SU-DHL-6 (cell line): ENCODE data around the gene TRPM3.

Experiments used
- EZH2phosphoT487 ChIP-seq: fragments of 200-600 bp; sonication (generic), shearing (Covaris generic); conservative IDR thresholded peaks from 2 replicates; pipeline ENCODE4 v1.6.1; 2018; ENCODE audit warnings: mild to moderate bottlenecking, antibody characterized with exemption, low read length, moderate library complexity, mixed read lengths
- TF ChIP-seq, protein P1 (sequence below): fragments of 200-600 bp; sonication (generic); IDR thresholded peaks from one replicate; pipeline ENCODE4 v1.5.1; 2017; ENCODE audit warnings: antibody characterized with exemption, mild to moderate bottlenecking, low read length, moderate library complexity; ENCODE audit not compliant: insufficient read depth, poor library complexity, severe bottlenecking

DNA sequence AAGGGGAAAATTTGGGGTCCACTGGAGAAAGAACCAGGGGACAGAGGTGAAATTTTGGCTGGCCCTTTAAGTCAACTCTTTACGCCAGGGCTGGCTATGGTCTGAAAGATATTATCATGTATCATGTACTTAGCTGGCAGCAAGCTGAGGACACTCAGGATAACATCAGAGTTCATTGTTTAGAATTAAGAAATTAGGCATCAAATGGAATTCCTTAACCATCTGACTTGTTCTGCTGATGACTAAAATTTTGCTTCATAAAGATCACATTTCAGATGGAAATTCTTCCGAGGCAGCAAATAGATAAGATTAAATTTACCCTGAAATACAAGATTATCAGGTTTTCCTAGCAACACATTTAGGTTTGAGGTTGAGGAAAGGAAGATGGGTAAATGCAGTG, 437.6 kb downstream of the TRPM3 start:
- TF ChIP-seq, protein P1, sequence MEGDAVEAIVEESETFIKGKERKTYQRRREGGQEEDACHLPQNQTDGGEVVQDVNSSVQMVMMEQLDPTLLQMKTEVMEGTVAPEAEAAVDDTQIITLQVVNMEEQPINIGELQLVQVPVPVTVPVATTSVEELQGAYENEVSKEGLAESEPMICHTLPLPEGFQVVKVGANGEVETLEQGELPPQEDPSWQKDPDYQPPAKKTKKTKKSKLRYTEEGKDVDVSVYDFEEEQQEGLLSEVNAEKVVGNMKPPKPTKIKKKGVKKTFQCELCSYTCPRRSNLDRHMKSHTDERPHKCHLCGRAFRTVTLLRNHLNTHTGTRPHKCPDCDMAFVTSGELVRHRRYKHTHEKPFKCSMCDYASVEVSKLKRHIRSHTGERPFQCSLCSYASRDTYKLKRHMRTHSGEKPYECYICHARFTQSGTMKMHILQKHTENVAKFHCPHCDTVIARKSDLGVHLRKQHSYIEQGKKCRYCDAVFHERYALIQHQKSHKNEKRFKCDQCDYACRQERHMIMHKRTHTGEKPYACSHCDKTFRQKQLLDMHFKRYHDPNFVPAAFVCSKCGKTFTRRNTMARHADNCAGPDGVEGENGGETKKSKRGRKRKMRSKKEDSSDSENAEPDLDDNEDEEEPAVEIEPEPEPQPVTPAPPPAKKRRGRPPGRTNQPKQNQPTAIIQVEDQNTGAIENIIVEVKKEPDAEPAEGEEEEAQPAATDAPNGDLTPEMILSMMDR: no peak
- TF ChIP-seq EZH2phosphoT487: no peak
